GM23338 (cell line): ENCODE data around the gene GJB4. TPM values are rescaled to one million over a fixed set of nuclear protein-coding genes. Genes with fewer than 3 reads are reported as not detected.
A peak's percentile ranks its signal among the peaks of the same experiment; 100 is the strongest.

Experiments used
- ATAC-seq: fragments of 200-7000 bp; cut with Tn5 transposase; 3 replicates; pipeline ENCODE4 v1.9.1; 2020
- DNase-seq: peaks from one replicate; pipeline ENCODE4 v3.0.0-alpha.2; 2015; ENCODE audit warnings: low spot score
- H2AFZ ChIP-seq: fragments of 200-600 bp; sonication (generic); 2 replicates; pipeline ENCODE4 v1.8.0; 2016; ENCODE audit warnings: antibody characterized with exemption, mild to moderate bottlenecking, moderate library complexity
- H3F3A ChIP-seq: fragments of 200-600 bp; sonication (generic); replicated peaks from 2 replicates; pipeline ENCODE4 v1.8.0; 2017; ENCODE audit warnings: antibody characterized with exemption, mixed run types, low read depth
- H3K27ac ChIP-seq: fragments of 200-600 bp; sonication (generic); 2 replicates; pipeline ENCODE4 v1.6.1; 2016; ENCODE audit warnings: low read depth
- H3K27me3 ChIP-seq: fragments of 200-600 bp; sonication (generic); 2 replicates; pipeline ENCODE4 v1.8.0; 2016; ENCODE audit warnings: mild to moderate bottlenecking, mixed run types, moderate library complexity; ENCODE audit not compliant: insufficient read depth
- H3K36me3 ChIP-seq: fragments of 200-600 bp; sonication (generic); 2 replicates; pipeline ENCODE4 v1.8.0; 2016; ENCODE audit warnings: mild to moderate bottlenecking; ENCODE audit not compliant: insufficient read depth
- H3K4me1 ChIP-seq: fragments of 200-600 bp; sonication (generic); 2 replicates; pipeline ENCODE4 v1.8.0; 2016; ENCODE audit warnings: mild to moderate bottlenecking, moderate library complexity; ENCODE audit not compliant: insufficient read depth
- H3K4me2 ChIP-seq: fragments of 200-600 bp; sonication (generic); 2 replicates; pipeline ENCODE4 v1.7.1; 2017; ENCODE audit warnings: mixed run types
- H3K4me3 ChIP-seq: fragments of 200-600 bp; sonication (generic); 2 replicates; pipeline ENCODE4 v1.6.1; 2016; ENCODE audit warnings: mixed run types
- H3K79me2 ChIP-seq: fragments of 200-600 bp; sonication (generic); replicated peaks from 2 replicates; pipeline ENCODE4 v1.8.0; 2017; ENCODE audit warnings: mild to moderate bottlenecking; ENCODE audit not compliant: insufficient read depth
- H3K9me2 ChIP-seq: fragments of 200-600 bp; sonication (generic); 2 replicates; pipeline ENCODE4 v1.8.0; 2017; ENCODE audit not compliant: insufficient read depth
- H4K20me1 ChIP-seq: fragments of 200-600 bp; sonication (generic); replicated peaks from 2 replicates; pipeline ENCODE4 v1.8.0; 2017; ENCODE audit warnings: mild to moderate bottlenecking; ENCODE audit not compliant: insufficient read depth
- H3K27ac Mint-ChIP-seq: 2 replicates; pipeline ENCODE4 v1.8.0; 2020; ENCODE audit warnings: inconsistent platforms, mild to moderate bottlenecking, moderate library complexity, mixed read lengths
- H3K27me3 Mint-ChIP-seq: 3 replicates; pipeline ENCODE4 v1.8.0; 2022; ENCODE audit warnings: low read depth, mild to moderate bottlenecking, moderate library complexity, mixed read lengths, inconsistent platforms; ENCODE audit not compliant: insufficient read depth, poor library complexity
- H3K36me3 Mint-ChIP-seq: 3 replicates; pipeline ENCODE4 v1.8.0; 2021; ENCODE audit warnings: low read depth, mild to moderate bottlenecking, inconsistent platforms, moderate library complexity, mixed read lengths
- H3K4me1 Mint-ChIP-seq: 3 replicates; pipeline ENCODE4 v1.8.0; 2020; ENCODE audit warnings: mild to moderate bottlenecking, inconsistent platforms, mixed read lengths
- H3K4me3 Mint-ChIP-seq: 3 replicates; pipeline ENCODE4 v1.8.0; 2021; ENCODE audit warnings: moderate library complexity, mild to moderate bottlenecking, inconsistent platforms, mixed read lengths
- H3K9me3 Mint-ChIP-seq: 3 replicates; pipeline ENCODE4 v1.8.0; 2020; ENCODE audit warnings: moderate library complexity, mild to moderate bottlenecking, inconsistent platforms, mixed read lengths
- ETS1 ChIP-seq: IDR thresholded peaks from 2 replicates; pipeline ENCODE4 v1.6.1; 2016; ENCODE audit warnings: antibody characterized with exemption
- POLR2AphosphoS5 ChIP-seq: IDR thresholded peaks from 2 replicates; pipeline ENCODE4 v1.6.1; 2016; ENCODE audit warnings: antibody characterized with exemption, low read depth
- ZNF462 ChIP-seq: fragments of 250-450 bp; sonication (Bioruptor Pico); IDR thresholded peaks from 2 replicates; pipeline ENCODE4 v1.5.0; 2020; ENCODE audit warnings: mild to moderate bottlenecking, moderate library complexity
- polyA plus RNA-seq: library from polyadenylated mRNA; unstranded; fragments of >200 nt; fragmentation: Nextera tagmentation; extraction: Ambion mirVana; gene quantifications from 2 replicates; pipeline ENCODE4 v1.2.1, GENCODE V29; 2016
- total RNA-seq: library from RNA; depleted of rRNA; stranded (reverse); fragments of >200 nt; shearing (Covaris generic); gene quantifications from 2 replicates; pipeline ENCODE4 v1.2.3, GENCODE V29; 2014

Gene GJB4
- total and polyA plus RNA-seq, 2 experiments from 2014 or later, result 0.07 TPM; not detected in 1

GRCh38 chr1:34710812-34711211 is 48.7 kb upstream of the GJB4 start (continued):
- TF ChIP-seq ZNF462 (CRISPR knock-in tag), result no peak

- ATAC-seq, result no peak
- H3K4me3 ChIP-seq, result no peak overlapping the region
- Mint-ChIP-seq H3K9me3 (no peaks in the 10 kb centered on the region), H3K4me3 (no peak overlapping the region), H3K27ac (no peak overlapping the region), H3K4me1 (peaks cover 4% of the 10 kb centered on the region; the same call in 2 of the 3 replicates), H3K36me3 (no peaks in the 10 kb centered on the region), H3K27me3 (peaks cover 7% of the 10 kb centered on the region)
- H3K4me2 ChIP-seq, result no peak overlapping the region
- H3K4me1 ChIP-seq, result no peaks in the 10 kb centered on the region
- TF ChIP-seq ETS1 (peak; percentile 57), POLR2AphosphoS5 (no peak)
- no peak overlapping the region for H3K27ac ChIP-seq
- no peaks in the 10 kb centered on the region for H3F3A ChIP-seq
- peak; percentile 49 for DNase-seq
- H4K20me1 ChIP-seq, result no peaks in the 10 kb centered on the region
- no peaks in the 10 kb centered on the region for H3K27me3 ChIP-seq
- no peak overlapping the region for H2AFZ ChIP-seq
- H3K36me3 ChIP-seq, result no peaks in the 10 kb centered on the region
- no peaks in the 10 kb centered on the region; the same call in 1 of the 2 replicates for H3K9me2 ChIP-seq
- H3K79me2 ChIP-seq, result no peaks in the 10 kb centered on the region
Observed at GRCh38 chr1:34711485-34711884, 48.1 kb upstream of the GJB4 start.
